Measurements from ENCODE around the gene PCGF6.

- TF ChIP-seq, protein P1, sequence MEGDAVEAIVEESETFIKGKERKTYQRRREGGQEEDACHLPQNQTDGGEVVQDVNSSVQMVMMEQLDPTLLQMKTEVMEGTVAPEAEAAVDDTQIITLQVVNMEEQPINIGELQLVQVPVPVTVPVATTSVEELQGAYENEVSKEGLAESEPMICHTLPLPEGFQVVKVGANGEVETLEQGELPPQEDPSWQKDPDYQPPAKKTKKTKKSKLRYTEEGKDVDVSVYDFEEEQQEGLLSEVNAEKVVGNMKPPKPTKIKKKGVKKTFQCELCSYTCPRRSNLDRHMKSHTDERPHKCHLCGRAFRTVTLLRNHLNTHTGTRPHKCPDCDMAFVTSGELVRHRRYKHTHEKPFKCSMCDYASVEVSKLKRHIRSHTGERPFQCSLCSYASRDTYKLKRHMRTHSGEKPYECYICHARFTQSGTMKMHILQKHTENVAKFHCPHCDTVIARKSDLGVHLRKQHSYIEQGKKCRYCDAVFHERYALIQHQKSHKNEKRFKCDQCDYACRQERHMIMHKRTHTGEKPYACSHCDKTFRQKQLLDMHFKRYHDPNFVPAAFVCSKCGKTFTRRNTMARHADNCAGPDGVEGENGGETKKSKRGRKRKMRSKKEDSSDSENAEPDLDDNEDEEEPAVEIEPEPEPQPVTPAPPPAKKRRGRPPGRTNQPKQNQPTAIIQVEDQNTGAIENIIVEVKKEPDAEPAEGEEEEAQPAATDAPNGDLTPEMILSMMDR (IDR thresholded peaks at IDR 0.05): no peak
- TF ChIP-seq POLR2A (IDR thresholded peaks at IDR 0.05; ENCODE audit: low read depth) (no peak), POLR2AphosphoS5 (IDR thresholded peaks at IDR 0.05) (no peak), EP300 (IDR thresholded peaks at IDR 0.05) (no peak)
Measured at GRCh38 chr10:103397191-103397825, 46.4 kb upstream of the PCGF6 start.
